Stimulated activated CD4-positive, alpha-beta T cell treated with anti-CD3 and anti-CD28 coated beads, Interleukin-4, amount 100 ng/mL, for 4 hours (primary cell): ENCODE results near the gene C12orf54.
"Not testable (repeated sequence)": the region's sequence is repeated elsewhere in the genome, so short reads cannot be mapped to it uniquely, and the experiment has no call there.

Experiments used
- DNase-seq, 2 experiments: peaks; one replicate each; pipeline ENCODE4 v3.0.0-alpha.2; 2020

The C12orf54 gene

DNA sequence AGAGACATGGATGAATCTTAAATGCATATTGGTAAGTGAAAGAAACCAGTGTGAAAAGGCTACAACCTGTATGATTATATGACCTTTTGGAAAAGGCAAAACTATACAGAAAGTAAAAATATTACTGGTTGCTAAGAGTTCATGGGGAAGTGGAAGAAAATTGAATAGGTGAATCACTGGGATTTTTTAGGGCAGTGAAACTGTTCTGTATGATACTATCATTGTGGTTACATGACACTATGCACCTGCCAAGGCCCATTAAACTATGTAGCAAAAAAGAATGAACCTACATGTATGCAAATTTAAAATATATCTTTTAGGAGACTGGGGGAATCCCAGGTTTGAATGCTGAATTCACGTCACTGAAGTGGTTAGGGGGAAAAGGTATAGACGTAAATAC is 30.6 kb downstream of the C12orf54 start:
- DNase-seq, result no peak

DNA sequence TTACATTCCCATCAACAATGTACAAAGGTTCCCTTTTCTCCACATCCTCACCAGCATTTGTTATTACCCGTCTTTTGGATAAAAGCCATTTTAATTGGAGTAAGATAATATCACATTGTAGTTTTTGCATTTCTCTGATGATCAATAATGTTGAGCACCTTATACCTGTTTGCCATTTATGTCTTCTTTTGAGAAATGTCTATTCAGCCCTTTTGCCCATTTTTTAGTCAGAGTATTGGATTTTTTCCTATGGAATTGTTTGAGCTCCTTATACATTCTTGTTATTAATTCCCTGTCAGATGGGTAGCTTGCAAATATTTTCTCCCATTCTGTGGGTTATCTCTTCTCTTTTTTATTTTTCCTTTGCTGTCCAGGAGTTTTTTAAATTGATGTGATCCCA is 32.4 kb downstream of the C12orf54 start:
- no peak for DNase-seq

DNA sequence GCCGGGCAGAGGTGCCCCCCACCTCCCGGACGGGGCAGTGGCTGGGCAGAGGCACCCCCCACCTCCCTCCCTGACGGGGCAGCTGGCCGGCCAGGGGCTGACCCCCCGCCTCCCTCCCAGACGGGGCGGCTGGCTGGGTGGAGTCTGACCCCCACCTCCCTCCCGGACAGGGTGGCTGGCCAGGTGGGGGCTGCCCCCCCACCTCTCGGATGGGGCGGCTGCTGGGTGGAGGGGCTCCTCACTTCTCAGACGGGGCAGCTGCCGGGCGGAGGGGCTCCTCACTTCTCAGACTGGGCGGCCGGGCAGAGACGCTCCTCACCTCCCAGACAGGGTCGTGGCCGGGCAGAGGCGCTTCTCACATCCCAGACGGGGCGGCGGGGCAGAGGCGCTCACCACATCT is 38.1 kb downstream of the C12orf54 start:
- DNase-seq, result not testable (repeated sequence)

DNA sequence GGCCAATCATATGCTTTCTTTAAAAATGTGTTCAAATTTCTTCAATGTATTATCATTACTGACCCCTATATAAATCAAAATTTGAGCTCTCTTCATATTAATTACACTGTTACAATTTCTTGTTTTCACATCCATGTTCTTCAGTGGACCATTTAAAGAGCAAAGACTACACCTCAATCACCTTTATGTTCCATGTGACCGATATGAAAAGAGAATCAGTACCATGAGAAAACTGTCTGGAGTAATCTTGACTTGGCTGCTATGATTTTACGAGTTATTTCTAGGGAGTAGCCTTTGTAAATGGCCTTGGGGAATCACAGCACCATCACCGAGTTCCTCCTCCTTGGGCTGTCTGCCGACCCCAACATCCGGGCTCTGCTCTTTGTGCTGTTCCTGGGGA is 43.0 kb downstream of the C12orf54 start, which contains the start of gene OR8S1:
TSS of gene OR8S1 (plus strand) at position 301 of the 400 bp plus-strand sequence. CDS start at position 301, 0 bp downstream.
- no peak for DNase-seq

DNA sequence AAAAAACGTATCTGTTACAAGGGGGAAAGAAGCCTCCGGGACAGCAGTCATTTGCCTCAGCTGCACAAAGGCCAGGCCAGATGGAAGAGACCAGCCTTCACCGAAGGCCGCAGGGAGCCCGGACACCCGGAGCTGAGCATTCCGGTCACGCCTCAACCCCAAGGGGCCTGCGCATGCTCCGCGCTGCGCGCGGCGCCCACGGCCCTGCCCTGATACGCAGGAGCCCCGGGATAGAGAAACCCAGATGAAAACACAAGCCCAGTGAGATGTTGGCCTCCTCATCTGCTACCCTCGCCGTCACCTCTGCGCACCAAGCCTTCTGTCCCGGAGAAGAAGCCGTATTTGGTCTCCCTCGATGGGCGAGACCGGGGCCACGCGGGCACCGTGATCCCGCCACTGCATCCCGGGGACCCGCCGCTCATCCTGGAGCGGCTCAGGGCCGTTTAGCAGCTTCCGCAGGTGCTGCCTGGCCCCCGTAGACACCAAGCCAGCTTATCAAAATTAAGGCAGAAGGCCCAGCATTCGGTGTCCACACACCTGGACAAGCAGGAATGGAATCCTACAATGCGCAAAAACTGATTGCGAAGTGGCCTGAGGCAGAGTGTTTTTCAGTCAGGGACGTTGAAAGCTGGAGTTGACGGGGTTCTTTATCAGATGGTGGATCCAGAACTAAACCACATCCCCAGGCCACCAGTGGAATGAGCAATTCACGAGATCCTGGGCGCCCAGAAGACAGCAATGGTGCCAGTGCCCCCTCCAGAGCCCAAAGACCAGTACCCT is 45.8 kb downstream of the C12orf54 start:
- DNase-seq, result no peak

DNA sequence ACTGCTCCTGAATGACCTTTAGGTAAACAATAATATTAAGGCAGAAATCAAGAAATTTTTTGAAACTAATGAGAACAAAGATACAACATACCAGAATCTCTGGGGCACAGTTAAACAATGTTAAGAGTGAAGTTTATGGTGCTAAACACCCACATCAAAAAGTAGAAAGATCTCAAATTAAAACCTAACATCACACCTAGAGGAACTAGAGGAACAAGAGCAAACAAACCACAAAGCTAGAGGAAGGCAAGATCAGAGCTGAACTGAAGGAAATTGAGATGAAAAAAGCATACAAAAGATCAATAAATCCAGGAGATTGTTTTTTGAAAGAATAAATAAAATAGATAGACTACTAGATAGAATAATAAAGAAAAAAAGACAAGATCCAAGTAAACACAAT is 50.3 kb downstream of the C12orf54 start:
- DNase-seq, result no peak

DNA sequence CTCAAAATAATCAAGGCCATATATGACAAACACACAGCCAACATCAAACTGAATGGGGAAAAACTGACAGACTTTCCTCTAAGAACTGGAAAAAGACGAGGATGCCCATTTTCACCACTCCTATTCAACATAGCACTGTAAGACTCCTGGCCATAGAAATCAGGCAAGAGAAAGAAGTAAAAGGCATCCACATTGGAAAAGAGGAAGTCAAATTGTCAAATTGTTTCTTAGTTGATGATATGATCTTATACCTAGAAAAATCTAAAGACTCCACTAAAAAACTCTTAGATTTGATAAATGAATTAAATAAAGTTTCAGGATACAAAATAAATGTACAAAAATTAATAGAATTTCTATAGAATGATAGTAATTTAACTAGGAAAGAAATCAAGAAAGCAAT is 54.3 kb downstream of the C12orf54 start:
- no peak for DNase-seq

DNA sequence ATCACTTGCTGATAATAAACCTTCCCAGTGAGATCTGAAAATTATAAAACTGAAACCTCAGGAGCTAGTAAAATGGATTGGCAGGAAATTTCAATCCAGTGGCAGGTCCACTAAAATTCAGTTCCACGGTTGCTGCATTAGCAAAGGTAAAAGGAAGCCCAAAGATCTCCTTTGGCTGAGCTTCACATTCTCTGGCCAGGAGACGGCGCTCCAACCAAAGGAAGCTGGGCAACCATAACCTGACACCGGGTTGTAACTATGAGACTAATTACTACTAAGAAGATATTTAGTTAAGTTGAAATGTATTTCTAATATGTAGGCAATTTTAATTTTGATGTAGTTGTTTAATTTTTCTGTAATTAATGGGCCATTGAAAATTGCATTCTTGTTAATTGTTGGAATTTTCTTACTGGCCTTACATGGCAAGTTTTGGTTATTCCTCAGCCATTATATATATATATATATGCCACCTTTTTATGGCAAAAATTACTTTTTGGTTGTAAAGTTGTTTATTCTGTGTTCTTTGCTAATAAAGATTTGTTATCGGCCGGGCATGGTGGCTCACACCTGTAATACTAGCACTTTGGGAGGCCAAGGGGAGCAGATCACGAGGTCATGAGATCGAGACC is 60.1 kb downstream of the C12orf54 start:
- DNase-seq, result peak; percentile 3 to 38

DNA sequence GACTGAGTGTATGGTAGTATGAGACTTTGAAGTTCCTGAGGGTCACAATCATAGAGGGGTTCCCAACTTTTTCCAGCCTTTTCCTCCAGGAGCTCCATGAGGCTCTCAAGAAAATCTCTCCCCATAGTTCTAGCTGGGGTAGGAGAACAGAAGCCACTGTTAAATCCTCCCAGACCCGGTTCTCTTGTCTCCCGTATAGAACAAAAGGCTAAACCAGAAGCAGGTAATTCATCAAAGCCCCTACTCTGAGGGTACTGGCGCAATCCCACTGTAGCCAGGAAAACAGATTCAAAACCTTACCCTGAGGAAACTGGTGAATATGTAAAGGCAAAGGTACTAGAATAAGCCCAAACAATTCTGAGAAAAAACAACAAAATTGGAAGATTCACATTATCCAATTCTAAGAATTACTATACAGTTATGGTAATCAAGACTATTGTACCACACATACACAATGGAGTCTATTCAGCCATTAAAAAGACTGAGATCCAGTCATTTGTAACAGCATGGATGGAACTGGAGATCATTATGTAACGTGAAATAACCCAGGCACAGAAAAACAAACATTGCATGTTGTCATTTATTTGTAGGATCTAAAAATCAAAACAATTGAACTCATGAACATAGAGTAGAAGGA is 63.7 kb downstream of the C12orf54 start:
- no peak for DNase-seq
